Limb (tissue), 2 donors: ENCODE data around the gene ZBTB40.
A peak's percentile ranks its signal among the peaks of the same experiment; 100 is the strongest.

ENCODE experiments used
- DNase-seq, 2 donors: peaks; one replicate each; pipeline ENCODE4 v3.0.0-alpha.2; 2016; ENCODE audit errors: extremely low spot score in 2 of 2

The ZBTB40 gene

GRCh38 chr1:22529901-22530621, 78.4 kb downstream of the ZBTB40 start:
- DNase-seq = peak; percentile 81 to 87

- peak in 1 of 2 donors; percentile 43 for DNase-seq
These were observed 79.1 kb downstream of the ZBTB40 start for GRCh38 chr1:22530715-22531114.

GRCh38 chr1:22531251-22531650, 79.6 kb downstream of the ZBTB40 start:
- DNase-seq = peak in 1 of 2 donors; percentile 51

GRCh38 chr1:22533244-22533895, 81.7 kb downstream of the ZBTB40 start:
- no peak for DNase-seq

DNA sequence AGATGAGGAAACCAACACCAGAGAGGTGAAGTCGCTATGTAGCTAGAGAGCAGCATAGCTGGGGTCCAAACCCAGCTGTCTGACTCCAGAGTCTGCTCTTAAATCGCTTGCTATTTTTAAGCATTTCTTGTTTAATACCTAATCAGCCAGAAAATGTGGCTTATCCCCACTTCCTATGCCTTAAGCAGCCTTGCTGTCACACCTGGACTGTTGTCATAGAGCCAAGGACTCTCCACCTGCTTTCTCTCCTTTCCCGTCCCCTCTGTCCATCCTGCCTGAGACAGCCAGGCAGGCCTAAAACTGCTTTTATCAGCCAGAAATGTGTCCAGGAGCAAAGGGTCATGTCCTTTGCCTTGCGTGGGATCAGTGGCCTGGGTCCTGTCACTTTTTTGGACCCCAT, 83.3 kb downstream of the ZBTB40 start:
- no peak for DNase-seq

DNA sequence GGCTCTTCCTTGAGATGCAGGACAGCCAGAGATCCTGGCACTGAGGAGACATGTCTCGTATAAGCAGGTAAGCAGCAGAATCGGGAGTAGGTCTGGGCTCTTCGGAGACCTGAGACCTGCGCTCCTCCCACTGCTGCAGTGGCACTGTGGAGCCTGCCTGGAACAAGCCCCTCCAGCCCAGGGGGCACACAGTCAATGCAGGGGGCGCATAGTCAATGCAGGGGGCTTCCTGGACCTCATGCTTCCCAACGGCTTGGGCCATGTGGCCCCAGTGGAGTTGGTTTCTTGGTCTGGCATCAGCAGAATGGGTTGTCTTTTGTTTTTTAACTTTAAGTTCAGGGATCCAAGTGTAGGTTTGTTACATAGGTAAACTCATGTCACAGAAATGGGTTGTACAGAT, 83.7 kb downstream of the ZBTB40 start:
- no peak for DNase-seq

- no peak for DNase-seq
These were observed 84.9 kb downstream of the ZBTB40 start for GRCh38 chr1:22536506-22536905.

- no peak for DNase-seq
These were observed 85.9 kb downstream of the ZBTB40 start for GRCh38 chr1:22537441-22538139.

- DNase-seq = no peak
These were observed 88.0 kb downstream of the ZBTB40 start for GRCh38 chr1:22539510-22540118.

DNA sequence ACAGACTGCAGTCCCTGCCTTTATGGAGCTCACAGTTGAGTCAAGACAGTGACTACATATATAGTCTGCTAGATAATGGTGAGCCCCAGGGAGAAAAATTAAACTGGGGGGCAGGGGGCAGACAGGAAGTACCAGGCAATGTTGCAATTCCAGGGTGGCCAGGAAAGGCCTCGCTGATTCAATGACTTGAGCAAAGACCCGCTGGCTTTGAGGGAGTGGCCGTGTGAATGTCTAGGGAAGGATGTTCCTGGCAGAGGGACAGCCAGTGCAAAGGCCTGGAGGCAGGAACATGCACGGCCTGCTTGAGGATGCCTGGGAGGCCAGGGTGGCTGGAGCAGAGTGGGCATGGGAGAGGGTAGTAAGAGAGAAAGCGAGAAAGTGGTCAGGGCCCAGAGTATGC, 88.7 kb downstream of the ZBTB40 start:
- DNase-seq = no peak

DNA sequence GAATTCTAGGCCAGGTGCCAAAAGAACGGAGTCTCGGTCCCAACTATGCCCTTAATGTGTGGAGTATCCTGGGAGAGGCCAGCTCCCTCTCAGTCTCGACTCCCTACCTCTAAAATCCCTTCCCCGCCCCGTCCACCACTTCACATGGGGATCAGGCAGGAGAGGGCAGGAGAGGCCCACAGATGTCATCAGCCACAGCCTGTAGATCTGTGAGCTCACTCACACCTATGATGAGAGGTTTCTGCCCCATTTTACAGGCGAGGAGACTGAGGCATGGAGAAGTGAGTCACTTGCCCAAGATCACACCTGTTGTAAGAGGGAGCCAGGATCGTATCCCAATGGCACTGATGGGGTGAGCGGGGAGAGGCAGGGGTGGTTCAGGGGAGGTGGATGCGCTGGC, 91.2 kb downstream of the ZBTB40 start:
- DNase-seq = no peak

GRCh38 chr1:22543679-22544078, 92.0 kb downstream of the ZBTB40 start:
- no peak for DNase-seq

- no peak for DNase-seq
These were observed 93.0 kb downstream of the ZBTB40 start for GRCh38 chr1:22544606-22545005.

GRCh38 chr1:22545141-22545540, 93.5 kb downstream of the ZBTB40 start:
- DNase-seq = no peak

DNA sequence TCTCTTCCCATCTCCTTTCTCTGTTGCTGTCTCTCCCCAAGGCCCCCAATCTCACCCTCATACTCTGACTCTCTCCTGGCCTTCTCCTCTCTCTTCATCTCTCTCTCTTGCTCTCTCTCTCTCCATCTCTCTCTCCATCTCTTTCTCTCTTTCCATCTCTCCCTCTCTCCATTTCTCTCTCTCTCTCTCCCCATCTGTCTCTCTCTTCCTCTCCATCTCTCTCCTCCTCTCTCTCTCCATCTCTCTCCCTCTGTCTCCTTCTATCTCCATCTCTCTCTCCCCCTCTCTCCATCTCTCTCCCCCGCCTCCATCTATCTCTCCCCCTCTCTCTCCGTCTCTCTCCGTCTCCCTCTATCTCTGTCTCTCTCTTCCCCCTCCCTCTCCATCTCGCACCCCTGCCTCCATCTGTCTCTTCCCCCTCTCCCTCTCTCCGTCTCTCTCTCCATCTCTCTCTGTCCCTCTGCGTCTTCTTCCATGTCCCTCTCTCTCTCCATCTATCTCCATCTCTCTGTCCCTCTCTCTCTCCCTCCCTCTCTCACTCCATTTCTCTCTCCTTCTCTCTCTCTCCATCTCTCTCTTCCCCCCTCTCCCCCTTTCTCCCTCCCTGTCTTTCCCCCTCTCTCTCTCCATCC, 95.7 kb downstream of the ZBTB40 start:
- DNase-seq = no peak

DNA sequence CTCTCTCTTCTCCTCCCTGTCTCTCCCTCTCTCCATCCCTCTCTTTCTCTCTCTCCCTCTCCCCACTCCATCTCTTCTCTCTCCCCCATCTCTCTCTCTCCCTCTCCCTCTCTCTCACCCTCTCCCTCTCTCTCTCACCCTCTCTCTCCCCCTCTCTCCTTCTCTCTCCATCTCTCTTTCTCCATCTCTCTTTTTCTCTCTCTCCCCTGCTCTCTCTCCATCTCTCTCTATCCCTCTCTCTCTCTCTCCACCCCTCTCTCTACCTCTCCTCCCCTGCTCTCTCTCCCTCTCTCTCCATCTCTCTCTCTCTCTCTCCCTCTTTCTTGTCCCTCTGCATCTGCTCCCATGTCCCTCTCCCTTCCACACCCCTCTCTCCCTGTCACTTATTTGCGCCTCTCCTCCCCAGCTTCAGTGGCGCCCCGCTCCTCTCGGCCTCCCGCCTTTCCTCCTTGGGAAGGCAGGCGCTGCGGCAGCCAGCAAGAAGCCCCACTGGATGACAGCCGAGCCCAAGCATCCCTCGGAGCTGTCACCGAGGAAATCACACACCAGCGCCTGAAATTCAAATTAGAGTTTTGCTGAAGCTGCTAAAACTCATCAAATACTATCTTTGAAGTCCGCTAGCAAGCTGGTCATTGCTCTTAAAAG, 96.3 kb downstream of the ZBTB40 start:
- no peak for DNase-seq

GRCh38 chr1:22550021-22550420, 98.4 kb downstream of the ZBTB40 start:
- DNase-seq = no peak

DNA sequence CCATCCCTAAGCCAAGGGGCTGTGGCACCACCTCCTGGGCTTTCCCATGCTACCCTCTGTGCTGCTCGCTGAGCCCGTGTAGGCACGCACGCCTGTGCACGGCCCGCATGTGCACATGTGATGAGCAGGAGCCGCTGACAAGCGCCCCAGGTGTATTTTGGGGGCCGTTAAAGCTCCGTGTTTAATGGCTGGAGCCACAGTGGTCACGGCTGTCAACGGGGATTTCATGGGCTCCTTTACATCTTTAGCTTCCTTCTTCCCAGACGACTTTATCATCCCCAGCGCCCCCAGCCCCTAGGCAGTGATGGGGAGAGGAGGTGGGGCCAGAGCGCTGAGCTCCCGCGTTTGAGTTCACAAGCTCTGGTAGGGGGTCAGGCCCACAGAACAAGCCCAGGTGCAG, 99.9 kb downstream of the ZBTB40 start:
- no peak for DNase-seq

DNA sequence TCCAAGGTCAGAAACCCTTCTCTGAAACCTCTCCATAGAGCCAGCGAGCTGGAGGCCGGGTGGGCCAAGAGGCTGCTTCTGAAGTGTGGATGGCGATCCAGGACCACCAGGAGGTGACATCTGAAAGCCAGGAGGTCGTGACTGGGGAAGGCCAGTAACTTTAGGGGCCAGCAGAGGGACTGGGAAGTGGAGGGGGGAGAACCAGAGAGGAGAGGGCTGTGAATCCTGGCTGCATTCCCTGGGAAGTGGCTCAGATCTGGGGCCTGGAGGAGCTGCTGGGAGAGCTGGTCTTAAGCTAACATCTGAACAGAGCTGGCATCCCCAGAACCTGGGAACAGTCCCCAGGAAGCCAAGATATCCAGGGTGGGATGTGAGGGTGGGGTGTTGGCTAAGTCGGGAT, 100.4 kb downstream of the ZBTB40 start:
- DNase-seq = no peak

GRCh38 chr1:22553104-22553880, 101.6 kb downstream of the ZBTB40 start:
- no peak for DNase-seq
